GM12874 (cell line): ENCODE results near the gene RNF44.

Experiments
- TF ChIP-seq, protein P1 (sequence below): IDR thresholded peaks from 2 replicates; pipeline ENCODE4 v1.5.1; 2011; ENCODE audit warnings: low read depth, mild to moderate bottlenecking, control low read depth, low read length, moderate library complexity; ENCODE audit not compliant: insufficient read depth

The RNF44 gene

DNA sequence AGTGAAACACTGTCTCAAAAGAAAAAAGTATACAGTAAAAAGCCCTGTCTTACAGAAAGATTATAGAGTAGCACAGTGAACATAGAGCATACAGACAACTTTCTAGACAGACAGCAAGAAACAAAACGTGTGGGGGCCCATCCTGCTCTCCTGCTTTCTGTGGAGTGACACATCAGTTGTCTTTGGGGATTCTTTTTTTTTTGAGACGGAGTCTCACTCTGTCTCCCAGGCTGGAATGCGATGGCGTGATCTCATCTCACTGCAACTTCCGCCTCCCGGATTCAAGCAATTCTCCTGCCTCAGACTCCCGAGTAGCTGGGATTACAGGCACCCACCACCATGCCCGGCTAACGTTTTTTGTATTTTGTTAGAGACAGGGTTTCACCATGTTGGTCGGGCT is 26.8 kb upstream of the RNF44 start:
- TF ChIP-seq, protein P1, sequence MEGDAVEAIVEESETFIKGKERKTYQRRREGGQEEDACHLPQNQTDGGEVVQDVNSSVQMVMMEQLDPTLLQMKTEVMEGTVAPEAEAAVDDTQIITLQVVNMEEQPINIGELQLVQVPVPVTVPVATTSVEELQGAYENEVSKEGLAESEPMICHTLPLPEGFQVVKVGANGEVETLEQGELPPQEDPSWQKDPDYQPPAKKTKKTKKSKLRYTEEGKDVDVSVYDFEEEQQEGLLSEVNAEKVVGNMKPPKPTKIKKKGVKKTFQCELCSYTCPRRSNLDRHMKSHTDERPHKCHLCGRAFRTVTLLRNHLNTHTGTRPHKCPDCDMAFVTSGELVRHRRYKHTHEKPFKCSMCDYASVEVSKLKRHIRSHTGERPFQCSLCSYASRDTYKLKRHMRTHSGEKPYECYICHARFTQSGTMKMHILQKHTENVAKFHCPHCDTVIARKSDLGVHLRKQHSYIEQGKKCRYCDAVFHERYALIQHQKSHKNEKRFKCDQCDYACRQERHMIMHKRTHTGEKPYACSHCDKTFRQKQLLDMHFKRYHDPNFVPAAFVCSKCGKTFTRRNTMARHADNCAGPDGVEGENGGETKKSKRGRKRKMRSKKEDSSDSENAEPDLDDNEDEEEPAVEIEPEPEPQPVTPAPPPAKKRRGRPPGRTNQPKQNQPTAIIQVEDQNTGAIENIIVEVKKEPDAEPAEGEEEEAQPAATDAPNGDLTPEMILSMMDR = no peak

DNA sequence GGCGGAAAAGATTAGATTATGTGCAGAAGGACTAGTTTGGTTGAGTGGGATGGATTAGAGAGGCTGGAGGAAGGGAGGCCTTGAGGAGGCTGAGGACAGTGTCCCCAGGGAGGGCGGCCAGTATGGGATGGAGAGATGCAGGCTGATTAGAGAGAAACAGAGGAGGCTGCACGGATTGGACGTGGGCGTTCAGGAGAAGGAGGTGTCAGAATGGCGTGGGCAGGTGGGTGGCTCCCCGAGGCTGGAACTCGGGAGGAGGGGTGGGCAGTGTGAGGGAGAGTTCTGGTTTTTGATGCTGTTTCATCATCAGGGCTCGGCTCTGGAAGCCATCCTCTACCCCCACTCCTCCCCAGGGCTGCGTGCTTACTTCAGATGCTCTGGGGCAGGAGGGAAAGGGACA is 25.0 kb upstream of the RNF44 start:
- TF ChIP-seq, protein P1 = no peak

DNA sequence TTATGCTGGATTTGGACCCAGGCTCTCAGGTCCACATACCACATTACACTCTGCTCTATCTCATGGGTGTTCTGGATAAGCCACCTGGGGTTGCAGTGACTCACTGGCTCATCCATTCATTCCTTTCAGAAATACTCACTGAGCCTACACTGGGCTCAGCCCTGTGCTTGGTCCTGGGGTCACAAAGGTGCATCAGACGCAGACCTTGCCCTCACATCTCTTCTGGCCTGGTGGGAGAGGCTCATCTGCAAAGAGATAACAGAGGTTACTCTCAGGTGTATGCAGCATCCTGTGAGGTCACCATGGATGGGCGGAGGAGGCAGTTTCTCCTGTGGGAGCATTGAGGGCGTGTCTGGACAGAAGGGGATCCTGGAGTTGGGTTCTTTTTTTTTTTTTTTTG is 24.1 kb upstream of the RNF44 start:
- TF ChIP-seq, protein P1 = no peak

DNA sequence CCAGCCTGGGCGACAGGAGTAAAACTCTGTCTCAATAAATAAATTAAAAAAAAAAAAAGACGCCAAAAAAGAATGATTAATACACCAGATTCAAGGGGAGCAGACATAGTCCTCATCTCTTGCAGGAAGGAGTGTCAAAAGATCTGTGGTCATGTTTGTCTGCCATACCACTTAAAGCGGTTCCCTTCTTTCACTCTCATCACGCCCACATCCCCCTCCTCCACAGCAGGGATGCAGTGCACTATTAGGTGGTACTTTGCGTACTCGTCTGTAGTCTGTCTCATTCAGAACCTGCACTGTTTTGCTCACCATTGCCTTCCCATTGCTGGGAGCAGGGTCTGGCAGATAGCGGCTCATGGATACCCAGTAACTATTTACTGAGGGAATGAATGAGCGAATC is 23.2 kb upstream of the RNF44 start:
- TF ChIP-seq, protein P1 = no peak

DNA sequence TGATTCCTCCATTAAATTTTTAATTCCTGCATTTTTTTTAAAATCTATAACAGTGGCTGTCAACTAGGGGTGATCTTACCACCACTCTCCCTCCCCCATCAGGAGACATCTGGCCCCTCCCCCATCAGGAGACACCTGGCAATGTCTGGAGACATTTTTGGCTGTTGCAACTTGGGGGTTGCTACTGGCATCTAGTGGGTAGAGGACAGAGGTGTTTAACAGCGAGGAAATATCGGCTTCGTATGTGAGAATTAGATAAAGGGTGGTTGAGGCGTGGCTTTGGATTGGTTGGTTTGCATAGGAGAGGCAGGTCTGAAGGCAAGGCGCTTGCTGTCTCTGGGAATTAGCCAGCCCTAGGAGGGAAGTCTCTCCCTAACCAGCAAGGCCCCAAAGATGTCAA is 22.5 kb upstream of the RNF44 start:
- TF ChIP-seq, protein P1 = no peak

DNA sequence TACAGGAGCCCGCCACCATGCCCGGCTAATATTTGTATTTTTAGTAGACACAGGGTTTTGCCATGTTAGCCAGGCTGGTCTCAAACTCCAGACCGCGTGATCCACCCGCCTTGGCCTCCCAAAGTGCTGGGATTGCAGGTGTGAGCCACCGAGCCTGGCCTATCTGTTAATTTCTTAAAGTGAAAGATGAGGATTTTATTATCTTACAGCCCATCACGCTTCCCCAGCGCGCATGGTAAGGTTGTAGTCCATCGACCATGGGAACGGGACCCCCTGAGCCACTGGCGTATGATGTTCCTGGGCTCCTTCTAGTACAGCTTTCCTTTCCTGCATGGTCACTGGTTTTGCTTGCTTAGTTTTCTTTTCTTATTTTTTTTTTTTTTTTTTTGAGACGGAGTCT is 20.6 kb upstream of the RNF44 start:
- TF ChIP-seq, protein P1 = no peak

DNA sequence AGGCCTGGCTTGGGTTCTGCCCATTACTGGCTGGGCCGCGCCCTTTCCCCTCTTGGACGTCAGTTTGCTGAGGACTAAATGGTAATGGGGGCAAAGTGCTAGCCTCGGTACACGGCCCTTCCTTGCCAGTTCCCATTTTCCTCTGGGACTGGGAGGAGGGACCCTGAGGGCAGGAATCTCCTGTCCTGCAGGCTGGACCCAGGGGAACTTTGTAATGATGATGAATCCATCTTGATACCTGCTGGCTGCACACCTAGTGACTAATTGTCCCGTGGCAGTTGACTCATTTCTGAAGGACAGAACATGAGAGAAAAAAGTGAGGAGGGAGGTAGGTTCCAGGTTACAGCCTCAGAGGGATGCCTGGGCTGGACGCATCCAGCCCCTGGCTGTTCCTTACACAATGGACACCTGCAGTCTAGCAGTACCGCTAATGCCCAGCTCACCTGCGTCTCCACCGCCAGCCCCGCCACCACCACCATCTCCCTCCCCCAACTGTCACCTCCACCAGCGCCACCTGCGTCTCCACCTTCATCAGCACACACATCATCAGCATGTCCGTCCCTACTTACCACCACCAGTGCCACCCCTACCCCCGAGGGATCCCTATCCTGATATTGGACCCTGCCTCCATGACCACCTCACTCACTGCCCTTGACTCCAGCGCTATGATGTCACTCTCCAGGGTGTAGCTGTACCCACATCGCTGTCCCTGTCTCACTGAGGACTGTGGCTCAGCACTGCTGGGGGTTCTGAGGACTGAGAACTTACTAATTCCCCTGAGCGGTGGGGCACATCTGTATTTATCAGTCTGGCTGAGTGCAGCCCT is 16.3 kb upstream of the RNF44 start:
- TF ChIP-seq, protein P1 = no peak
